Duodenal mucosa (tissue), 2 donors: ENCODE measurements around the gene GPX4.
"Not testable (repeated sequence)": the region's sequence is repeated elsewhere in the genome, so short reads cannot be mapped to it uniquely, and the experiment has no call there.

Experiments
- H3K27ac ChIP-seq: one replicate; pipeline ENCODE4 v1.7.0; 2013; ENCODE audit warnings: low read depth, low read length
- H3K27me3 ChIP-seq, 2 donors: one replicate each; pipeline ENCODE4 v1.7.0; 2013; ENCODE audit warnings: low read length in 2 of 2, control low read depth in 1 of 2; ENCODE audit not compliant: insufficient read depth in 2 of 2, control insufficient read depth in 1 of 2
- H3K36me3 ChIP-seq, 2 donors: one replicate each; pipeline ENCODE4 v1.7.0; 2013; ENCODE audit warnings: low read length in 2 of 2, control low read depth in 1 of 2; ENCODE audit not compliant: insufficient read depth in 2 of 2, control insufficient read depth in 1 of 2
- H3K4me1 ChIP-seq, 2 donors: one replicate each; pipeline ENCODE4 v1.7.0; 2013; ENCODE audit warnings: low read length in 2 of 2, control low read depth in 1 of 2; ENCODE audit not compliant: insufficient read depth in 2 of 2, control insufficient read depth in 1 of 2
- H3K4me3 ChIP-seq, 2 donors: one replicate each; pipeline ENCODE4 v1.7.0; 2013; ENCODE audit warnings: low read length in 2 of 2, low read depth in 1 of 2
- H3K9ac ChIP-seq, 2 donors: one replicate each; pipeline ENCODE4 v1.7.0; 2013; ENCODE audit warnings: low read length in 2 of 2, low read depth in 1 of 2
- H3K9me3 ChIP-seq, 2 donors: one replicate each; pipeline ENCODE4 v1.7.0; 2013; ENCODE audit warnings: low read length in 2 of 2, control low read depth in 1 of 2; ENCODE audit not compliant: control insufficient read depth in 1 of 2

The GPX4 gene

GRCh38 chr19:1126984-1127760 lies 23.4 kb downstream of the GPX4 start:
- peaks cover 17 to 21% of the 10 kb centered on the region in 2 donors for H3K4me1 ChIP-seq
- no peak overlapping the region for H3K27ac ChIP-seq

DNA sequence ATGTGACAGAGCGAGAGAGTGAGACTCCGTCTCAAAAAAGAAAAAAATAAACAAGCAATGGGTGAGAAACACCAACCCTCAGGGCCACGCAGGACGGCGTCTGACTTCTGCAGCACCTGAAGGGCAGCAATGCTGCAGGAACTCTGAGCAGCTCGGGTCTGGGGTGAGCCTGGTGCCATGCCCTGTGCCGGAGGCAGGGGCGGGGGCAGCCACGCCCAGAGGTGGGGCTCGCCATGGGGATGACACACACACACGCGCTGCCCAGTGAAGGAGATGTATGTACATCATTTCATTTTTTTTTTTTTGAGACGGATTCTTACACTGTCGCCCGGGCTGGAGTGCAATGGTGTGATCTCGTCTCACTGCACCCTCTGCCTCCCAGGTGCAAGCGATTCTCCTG lies 24.3 kb downstream of the GPX4 start:
- Histone ChIP-seq H3K36me3 (peaks cover 13 to 39% of the 10 kb centered on the region in 2 donors), H3K9me3 (no peaks in the 10 kb centered on the region), H3K27ac (no peak overlapping the region), H3K4me3 (no peak overlapping the region), H3K27me3 (no peaks in the 10 kb centered on the region), H3K4me1 (peaks cover 25 to 30% of the 10 kb centered on the region in 2 donors), H3K9ac (no peak overlapping the region)

More at GRCh38 chr19:1126984-1127760, 23.4 kb downstream of the GPX4 start:
- H3K4me3 ChIP-seq: no peak overlapping the region
- no peak overlapping the region for H3K9ac ChIP-seq
- H3K9me3 ChIP-seq: no peaks in the 10 kb centered on the region
- peaks cover 18 to 46% of the 10 kb centered on the region in 2 donors for H3K36me3 ChIP-seq
- no peaks in the 10 kb centered on the region for H3K27me3 ChIP-seq

DNA sequence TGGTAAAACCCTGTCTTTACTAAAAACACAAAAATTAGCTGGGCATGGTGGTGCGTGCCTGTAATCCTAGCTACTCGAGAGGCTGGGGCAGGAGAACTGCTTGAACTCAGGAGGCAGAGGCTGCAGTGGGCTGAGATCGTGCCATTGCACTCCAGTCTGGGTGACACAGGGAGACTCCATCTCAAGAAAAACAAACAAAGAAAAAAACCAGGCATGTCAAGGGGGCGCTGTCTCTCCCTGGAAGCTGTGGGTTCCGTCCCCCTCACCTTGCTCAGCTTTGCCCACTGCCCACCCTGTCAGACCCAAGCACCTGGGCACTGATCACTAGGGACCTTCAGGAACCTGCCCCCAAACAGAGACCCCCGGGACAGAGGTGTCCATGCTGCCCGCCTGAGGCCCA lies 25.3 kb downstream of the GPX4 start:
- not testable (repeated sequence) for H3K27ac ChIP-seq, H3K4me3 ChIP-seq, H3K9me3 ChIP-seq, H3K9ac ChIP-seq, H3K27me3 ChIP-seq
- peaks cover 10 to 30% of the 10 kb centered on the region in 2 donors for H3K36me3 ChIP-seq
- H3K4me1 ChIP-seq: peaks cover 30 to 40% of the 10 kb centered on the region in 2 donors

DNA sequence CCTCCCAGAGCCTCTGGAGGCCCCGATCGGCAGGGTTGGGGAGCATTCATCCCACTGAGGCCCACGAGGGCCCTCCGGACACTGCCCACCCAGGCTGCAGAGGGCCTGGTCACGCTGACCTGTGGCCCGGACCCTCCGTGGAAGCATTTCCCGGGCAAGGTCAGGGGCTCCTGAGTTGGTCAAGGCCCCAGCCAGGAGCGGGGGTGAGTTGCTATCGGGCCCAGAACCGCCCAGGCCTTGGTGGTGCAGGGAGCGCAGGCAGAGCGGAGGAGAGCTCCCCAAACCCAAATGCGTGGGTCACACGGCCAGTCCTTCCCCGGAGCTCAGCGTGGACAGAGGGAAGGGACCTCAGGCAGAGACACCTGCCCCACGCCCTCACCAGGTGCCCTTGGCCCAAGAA lies 25.7 kb downstream of the GPX4 start:
- Histone ChIP-seq H3K27ac (no peak overlapping the region), H3K4me1 (peaks cover 30 to 43% of the 10 kb centered on the region in 2 donors), H3K36me3 (peaks cover 10 to 27% of the 10 kb centered on the region in 2 donors), H3K4me3 (no peak overlapping the region), H3K27me3 (no peaks in the 10 kb centered on the region), H3K9me3 (no peaks in the 10 kb centered on the region), H3K9ac (no peak overlapping the region)

DNA sequence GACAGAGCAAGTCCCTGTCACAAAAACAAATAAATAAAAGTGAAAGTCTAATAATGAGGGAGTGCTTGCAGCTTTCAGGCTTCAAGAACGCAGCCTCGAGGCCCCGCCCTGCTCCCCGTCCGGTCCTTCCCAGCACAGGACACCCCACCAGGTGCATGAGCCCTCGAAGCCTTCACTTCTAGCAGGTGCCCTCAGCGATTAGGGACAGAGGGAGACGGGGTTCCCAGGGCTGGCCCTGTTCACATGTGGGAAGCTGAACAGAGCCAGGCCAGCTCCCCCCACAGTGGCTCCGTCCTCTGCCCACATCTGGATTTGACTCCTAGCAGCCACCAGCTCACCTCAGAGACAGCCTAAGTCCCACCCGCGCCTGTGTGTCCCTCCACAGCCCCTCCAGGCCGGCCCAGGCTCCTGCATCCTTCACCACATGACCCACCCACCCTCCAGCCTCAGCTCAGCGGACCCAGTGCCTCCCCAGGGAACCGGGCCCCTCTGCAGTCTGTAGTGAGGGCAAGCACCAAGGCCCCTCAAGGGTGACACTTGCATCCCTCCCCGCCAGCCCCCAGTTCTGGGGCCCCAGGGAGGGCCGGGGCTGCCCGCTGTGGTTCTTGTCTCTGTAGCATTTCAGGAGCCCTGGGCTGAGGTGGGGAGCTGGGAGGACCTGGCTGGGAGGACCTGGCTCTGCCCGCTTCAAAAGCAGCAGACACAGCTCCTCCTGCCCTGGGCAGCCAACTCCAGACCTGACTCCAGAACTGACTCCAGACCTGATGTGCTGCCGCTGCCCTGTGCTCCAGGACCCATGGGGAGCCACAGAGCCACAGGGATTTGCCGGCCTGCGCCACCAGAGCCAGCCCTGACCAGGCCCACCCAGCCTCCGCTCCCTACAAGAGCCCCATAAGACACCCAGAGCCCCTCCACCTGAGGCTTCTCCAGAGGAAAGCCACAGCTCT lies 27.2 kb downstream of the GPX4 start:
- Histone ChIP-seq H3K4me1 (peaks cover 38 to 50% of the 10 kb centered on the region in 2 donors), H3K36me3 (peaks cover 10 to 17% of the 10 kb centered on the region in 2 donors), H3K4me3 (peak overlapping the region; percentile 71 to 75), H3K9me3 (no peaks in the 10 kb centered on the region), H3K27me3 (no peaks in the 10 kb centered on the region), H3K27ac (peak overlapping the region; percentile 84), H3K9ac (peak overlapping the region; percentile 70 to 73)

- peak overlapping the region; percentile 70 to 73 for H3K9ac ChIP-seq
- no peaks in the 10 kb centered on the region for H3K27me3 ChIP-seq
- peaks cover 7 to 8% of the 10 kb centered on the region in 2 donors for H3K36me3 ChIP-seq
- peak overlapping the region; percentile 71 to 75 for H3K4me3 ChIP-seq
- peak overlapping the region; percentile 97 for H3K27ac ChIP-seq
- H3K4me1 ChIP-seq: peaks cover 45 to 59% of the 10 kb centered on the region in 2 donors
- no peaks in the 10 kb centered on the region for H3K9me3 ChIP-seq
Measured at GRCh38 chr19:1131718-1132551, 28.1 kb downstream of the GPX4 start.

DNA sequence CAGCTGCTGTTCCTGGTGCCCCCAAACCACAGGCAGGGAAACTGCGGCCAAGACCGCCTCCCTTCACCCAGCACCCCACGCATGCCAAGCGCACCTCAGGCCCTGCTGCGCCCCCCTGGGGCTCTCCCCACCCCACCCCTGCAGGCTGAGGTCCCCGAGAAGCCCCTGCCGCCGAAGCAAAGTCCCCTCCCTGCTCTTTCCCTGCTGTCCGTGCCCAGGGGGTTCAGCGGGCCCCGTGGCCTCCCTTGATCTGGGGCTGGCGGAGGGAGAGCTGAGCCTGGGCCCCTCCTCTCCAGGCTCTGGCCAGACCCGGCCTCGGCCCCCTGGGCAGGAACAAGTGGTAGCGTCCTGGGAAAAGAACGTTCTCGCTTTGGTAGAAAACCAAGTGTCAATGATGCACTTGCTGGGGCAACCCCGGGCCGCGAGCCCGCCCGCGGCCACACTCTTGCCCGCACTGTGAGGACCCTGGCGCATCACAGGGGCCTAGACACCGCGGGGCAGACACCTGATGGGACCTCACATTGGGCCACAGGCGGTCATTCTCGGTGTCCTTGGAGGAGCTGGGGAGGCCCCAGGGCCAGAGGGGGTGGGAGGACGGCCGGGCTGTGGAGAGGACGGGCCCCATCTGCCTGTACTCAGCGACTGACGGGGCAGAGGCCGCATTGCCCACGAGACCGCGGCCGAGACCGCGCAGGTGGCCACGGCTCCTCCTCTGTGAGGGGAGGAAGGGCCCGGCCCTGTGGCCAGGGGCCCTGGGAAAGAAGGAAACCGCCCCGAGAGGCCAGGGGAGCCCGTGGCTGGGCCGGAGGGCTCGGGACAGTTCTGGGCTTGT lies 29.0 kb downstream of the GPX4 start:
- no peaks in the 10 kb centered on the region for H3K9me3 ChIP-seq
- H3K4me3 ChIP-seq: peak overlapping the region; percentile 71 to 75
- H3K36me3 ChIP-seq: no peaks in the 10 kb centered on the region
- H3K4me1 ChIP-seq: peaks cover 45 to 60% of the 10 kb centered on the region in 2 donors
- H3K9ac ChIP-seq: peak overlapping the region; percentile 70 to 73
- no peaks in the 10 kb centered on the region for H3K27me3 ChIP-seq
- peak overlapping the region; percentile 97 for H3K27ac ChIP-seq

GRCh38 chr19:1133471-1133929 lies 29.7 kb downstream of the GPX4 start:
- Histone ChIP-seq H3K9ac (peak overlapping the region in 1 of 2 donors; percentile 70), H3K27me3 (no peaks in the 10 kb centered on the region), H3K4me3 (peak overlapping the region; percentile 71 to 75), H3K36me3 (peaks cover 0 to 3% of the 10 kb centered on the region in 2 donors), H3K4me1 (peaks cover 45 to 60% of the 10 kb centered on the region in 2 donors), H3K9me3 (no peaks in the 10 kb centered on the region), H3K27ac (peak overlapping the region; percentile 97)

DNA sequence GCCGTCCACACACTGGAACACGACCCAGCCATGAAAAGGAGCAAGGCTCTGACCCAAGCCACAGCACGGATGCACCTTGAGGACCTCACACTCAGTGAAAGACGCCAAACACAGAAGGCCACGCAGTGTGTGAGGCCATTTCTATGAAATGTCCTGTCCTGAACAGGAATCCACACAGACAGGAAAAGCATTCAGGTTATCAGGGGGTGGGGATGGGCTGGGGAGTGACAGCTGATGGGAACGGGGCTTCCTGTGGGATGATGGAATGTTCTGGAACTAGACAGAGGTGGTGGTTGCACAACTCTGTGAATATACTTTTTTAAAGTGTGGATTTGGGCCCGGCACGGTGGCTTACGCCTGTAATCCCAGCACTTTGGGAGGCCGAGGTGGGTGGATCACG lies 30.6 kb downstream of the GPX4 start:
- no peak overlapping the region for H3K9ac ChIP-seq
- no peaks in the 10 kb centered on the region for H3K9me3 ChIP-seq
- H3K27ac ChIP-seq: no peak overlapping the region
- peaks cover 45 to 60% of the 10 kb centered on the region in 2 donors for H3K4me1 ChIP-seq
- no peaks in the 10 kb centered on the region for H3K27me3 ChIP-seq
- peaks cover 0 to 6% of the 10 kb centered on the region in 2 donors for H3K36me3 ChIP-seq
- no peak overlapping the region for H3K4me3 ChIP-seq
